Endodermal cell (in vitro differentiated cells): Measurements from ENCODE around the gene KAZN. TPM values are rescaled to one million over a fixed set of nuclear protein-coding genes. Genes with fewer than 3 reads are reported as not detected.

Experiments
- DNase-seq: peaks from one replicate; pipeline ENCODE4 v3.0.0-alpha.2; 2017
- H3K27ac ChIP-seq: 2 replicates; pipeline ENCODE4 v1.5.1; 2013; ENCODE audit warnings: mild to moderate bottlenecking, low read depth, low read length, moderate library complexity
- H3K27me3 ChIP-seq: 2 replicates; pipeline ENCODE4 v1.6.1; 2013; ENCODE audit warnings: mild to moderate bottlenecking, low read length, moderate library complexity; ENCODE audit not compliant: insufficient read depth, control insufficient read depth, poor library complexity, severe bottlenecking
- H3K36me3 ChIP-seq: 2 replicates; pipeline ENCODE4 v1.7.0; 2013; ENCODE audit warnings: mild to moderate bottlenecking, low read length, moderate library complexity; ENCODE audit not compliant: control insufficient read depth, insufficient read depth
- H3K4me1 ChIP-seq: one replicate; pipeline ENCODE4 v1.7.0; 2013; ENCODE audit warnings: low read length; ENCODE audit not compliant: control insufficient read depth, insufficient read depth
- H3K4me3 ChIP-seq: 2 replicates; pipeline ENCODE4 v1.5.1; 2013; ENCODE audit warnings: mild to moderate bottlenecking, low read length, moderate library complexity
- H3K9ac ChIP-seq: 2 replicates; pipeline ENCODE4 v1.6.1; 2013; ENCODE audit warnings: mild to moderate bottlenecking, low read length, moderate library complexity; ENCODE audit not compliant: poor library complexity, severe bottlenecking; ENCODE audit errors: extremely low read depth
- H3K9me3 ChIP-seq: 2 replicates; pipeline ENCODE4 v1.6.1; 2013; ENCODE audit warnings: mild to moderate bottlenecking, low read length, moderate library complexity; ENCODE audit not compliant: control insufficient read depth
- H3K27ac Mint-ChIP-seq: 2 replicates; pipeline ENCODE4 v1.8.0; 2020; ENCODE audit warnings: mixed read lengths
- H3K27me3 Mint-ChIP-seq: 2 replicates; pipeline ENCODE4 v1.8.0; 2021; ENCODE audit warnings: mild to moderate bottlenecking, mixed read lengths; ENCODE audit not compliant: insufficient read depth
- H3K36me3 Mint-ChIP-seq: 2 replicates; pipeline ENCODE4 v1.8.0; 2020; ENCODE audit warnings: low read depth, mixed read lengths
- H3K4me1 Mint-ChIP-seq: 2 replicates; pipeline ENCODE4 v1.8.0; 2020; ENCODE audit warnings: mixed read lengths
- H3K4me3 Mint-ChIP-seq: 2 replicates; pipeline ENCODE4 v1.8.0; 2020; ENCODE audit warnings: mild to moderate bottlenecking, moderate library complexity, mixed read lengths
- H3K9me3 Mint-ChIP-seq: 2 replicates; pipeline ENCODE4 v1.8.0; 2020; ENCODE audit warnings: mild to moderate bottlenecking, mixed read lengths
- CTCF ChIP-seq: fragments of 200-600 bp; sonication (generic); conservative IDR thresholded peaks from 2 replicates; pipeline ENCODE4 v1.5.0; 2021; ENCODE audit warnings: antibody characterized with exemption, mild to moderate bottlenecking
- WGBS, 2 experiments: methylation state at CpG; one replicate each; pipeline versions ENCODE4 v1.1.5 to v1.1.7; 2013; ENCODE audit warnings: missing lambda C conversion rate in 2 of 2, mixed read lengths in 1 of 2; ENCODE audit not compliant: insufficient coverage in 1 of 2, insufficient read length in 1 of 2; 5-methylcytosine and 5-hydroxymethylcytosine counted together
- total RNA-seq, 2 donors: library from RNA; stranded (reverse); fragmentation: NEBNext Ultra II Directional in 1 of 2; extraction: Animal tissue kit (Norgen Biotek cat#: 25700) in 1 of 2; gene quantifications; 2 replicates in 1 of 2; 3 replicates in 1 of 2; pipeline ENCODE4 v1.2.1, GENCODE V29; 2021

Gene KAZN
- total RNA-seq, 2 donors from 2014 or later: 12.4 to 13.9 TPM

DNA sequence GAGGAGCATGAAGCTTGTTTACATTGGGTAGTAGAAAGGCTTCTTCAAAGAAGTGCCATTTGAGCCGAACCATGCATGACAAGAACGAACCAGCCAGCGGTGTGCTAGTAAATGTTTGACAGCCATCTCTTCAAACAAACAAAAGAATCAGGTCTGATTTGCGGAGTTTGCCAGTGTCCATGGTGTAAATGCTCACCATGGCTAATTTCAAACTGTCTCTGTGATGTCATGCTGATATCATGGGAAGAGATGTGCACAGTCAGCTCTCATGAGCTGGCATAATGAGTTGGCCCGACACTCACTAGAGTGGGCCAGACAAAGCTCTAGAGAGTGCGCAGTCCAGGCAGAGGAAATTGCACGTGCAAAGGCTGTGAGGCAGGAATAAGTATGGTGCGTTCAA lies 101.1 kb downstream of the KAZN start:
- no peaks in the 10 kb centered on the region for H3K27me3 Mint-ChIP-seq
- no peak overlapping the region for H3K27ac Mint-ChIP-seq
- no peak overlapping the region for H3K9ac ChIP-seq
- H3K9me3 ChIP-seq: no peaks in the 10 kb centered on the region
- H3K4me1 ChIP-seq: peaks cover 11% of the 10 kb centered on the region
- no peak overlapping the region for H3K4me3 Mint-ChIP-seq
- no peak for TF ChIP-seq CTCF
- peaks cover 30% of the 10 kb centered on the region for H3K4me1 Mint-ChIP-seq
- H3K36me3 Mint-ChIP-seq: no peaks in the 10 kb centered on the region
- no peak overlapping the region for H3K27ac ChIP-seq
- H3K9me3 Mint-ChIP-seq: peaks cover 3% of the 10 kb centered on the region
- 93 to 94% methylated on average over 6 to 8 of the region's 8 CpGs for WGBS, 2 experiments
- H3K36me3 ChIP-seq: no peaks in the 10 kb centered on the region
- no peak overlapping the region for H3K4me3 ChIP-seq
- H3K27me3 ChIP-seq: no peaks in the 10 kb centered on the region
- no peak for DNase-seq

- TF ChIP-seq CTCF: no peak
- H3K27me3 ChIP-seq: no peaks in the 10 kb centered on the region
- DNase-seq: no peak
- H3K36me3 ChIP-seq: no peaks in the 10 kb centered on the region
- 95 to 100% methylated on average over 1 of the region's 1 CpG for WGBS, 2 experiments
- H3K4me1 ChIP-seq: no peaks in the 10 kb centered on the region
- no peak overlapping the region for H3K9ac ChIP-seq
- H3K27ac Mint-ChIP-seq: no peak overlapping the region
- H3K27ac ChIP-seq: no peak overlapping the region
- H3K4me3 Mint-ChIP-seq: no peak overlapping the region
- peaks cover 34% of the 10 kb centered on the region for H3K9me3 ChIP-seq
- H3K27me3 Mint-ChIP-seq: no peaks in the 10 kb centered on the region
- peaks cover under 1% of the 10 kb centered on the region for H3K4me1 Mint-ChIP-seq
- no peak overlapping the region for H3K4me3 ChIP-seq
- peaks cover 41% of the 10 kb centered on the region for H3K9me3 Mint-ChIP-seq
- peaks cover 25% of the 10 kb centered on the region for H3K36me3 Mint-ChIP-seq
Measured at GRCh38 chr1:14704846-14705245, 106.4 kb downstream of the KAZN start.

DNA sequence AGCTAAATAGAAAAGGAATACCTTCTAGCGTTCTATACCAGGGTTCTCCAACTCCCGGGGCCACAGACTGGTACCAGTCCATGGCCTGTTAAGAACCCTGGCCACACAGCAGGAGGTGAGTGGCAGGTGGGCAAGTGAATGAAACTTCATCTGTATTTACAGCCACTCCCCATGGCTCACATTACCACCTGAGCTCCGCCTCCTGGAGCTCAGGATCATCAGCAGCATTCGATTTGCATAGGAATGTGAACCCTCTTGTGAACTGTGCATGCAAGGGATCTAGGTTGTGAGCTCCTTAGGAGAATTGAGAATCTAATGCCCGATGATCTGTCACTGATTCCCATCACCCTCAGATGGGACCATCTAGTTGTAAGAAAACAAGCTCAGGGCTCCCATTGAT lies 107.3 kb downstream of the KAZN start:
- H3K9me3 Mint-ChIP-seq: peaks cover 41% of the 10 kb centered on the region
- no peaks in the 10 kb centered on the region for H3K27me3 Mint-ChIP-seq
- no peak for TF ChIP-seq CTCF
- H3K4me1 Mint-ChIP-seq: no peaks in the 10 kb centered on the region
- no peak for DNase-seq
- peaks cover 31% of the 10 kb centered on the region for H3K36me3 Mint-ChIP-seq
- peaks cover 34% of the 10 kb centered on the region for H3K9me3 ChIP-seq
- WGBS, 2 experiments: 95 to 100% methylated on average over 4 to 5 of the region's 5 CpGs
- H3K9ac ChIP-seq: no peak overlapping the region
- H3K4me3 Mint-ChIP-seq: no peak overlapping the region
- no peak overlapping the region for H3K27ac ChIP-seq
- H3K4me3 ChIP-seq: no peak overlapping the region
- no peak overlapping the region for H3K27ac Mint-ChIP-seq
- H3K36me3 ChIP-seq: no peaks in the 10 kb centered on the region
- no peaks in the 10 kb centered on the region for H3K4me1 ChIP-seq
- H3K27me3 ChIP-seq: no peaks in the 10 kb centered on the region
